ENCODE data around the gene LHX5.

- TF ChIP-seq CTCF (IDR thresholded peaks at IDR 0.05; ENCODE audit: insufficient read depth, low read length, poor library complexity, severe bottlenecking) (no peak), EZH2phosphoT487 (conservative IDR thresholded peaks at IDR 0.05; ENCODE audit: low read length) (no peak)
These were observed 42.9 kb upstream of the LHX5 start for GRCh38 chr12:113514602-113515001.

All from SU-DHL-6 (cell line).